HCT116 (cell line): ENCODE measurements around the gene GNAS-AS1. TPM values are rescaled to one million over a fixed set of nuclear protein-coding genes. Genes with fewer than 3 reads are reported as not detected.

Experiments used
- ATAC-seq: fragments of 200-7000 bp; cut with Tn5 transposase; 2 replicates; pipeline ENCODE4 v1.9.1; 2020; ENCODE audit warnings: mild to moderate bottlenecking, moderate library complexity
- BruUV-seq: library from RNA; stranded (reverse); fragments of 400-500 nt; replicated peaks from 2 replicates; lab custom pipeline; 2021; lab: Mats Ljungman, UMichigan
- CTCF ChIA-PET: fragments of 300-600 bp; sonication (Branson Sonifier 250); formaldehyde crosslinking; loops from one replicate; lab custom pipeline; 2021; ENCODE audit warnings: antibody characterized with exemption; lab: Charles Lee
- POLR2A ChIA-PET: fragments of 300-600, 350-600 bp; sonication (Branson Sonifier 250); formaldehyde crosslinking; loops from one replicate; lab custom pipeline; 2021; ENCODE audit warnings: antibody characterized with exemption; lab: Charles Lee
- RAD21 ChIA-PET, 2 experiments: fragments of 300-600 bp; sonication (Branson Sonifier 250); formaldehyde crosslinking; loops; one replicate each; lab custom pipeline; 2023; ENCODE audit warnings: low total read pairs in 2 of 2; ENCODE audit not compliant: uncharacterized antibody in 2 of 2, unreplicated experiment in 2 of 2, low non-redundant PET in 1 of 2; lab: Charles Lee
- DNase-seq: peaks from one replicate; pipeline ENCODE4 v3.0.0-alpha.2; 2010; ENCODE audit warnings: low read depth, low spot score
- H2AFZ ChIP-seq: fragments of 200-600 bp; shearing (Covaris generic), sonication (generic); 2 replicates; pipeline ENCODE4 v1.6.1; 2017; ENCODE audit warnings: low read depth, mixed run types, mixed read lengths, antibody characterized with exemption, low read length; ENCODE audit not compliant: poor library complexity, severe bottlenecking
- H3K27ac ChIP-seq: 2 replicates; pipeline ENCODE4 v1.5.1; 2012; ENCODE audit warnings: low read depth, low read length
- H3K27me3 ChIP-seq: fragments of 200-600 bp; sonication (generic); 2 replicates; pipeline ENCODE4 v1.6.1; 2016; ENCODE audit warnings: mixed run types, low read length, mixed read lengths; ENCODE audit not compliant: insufficient read depth
- H3K36me3 ChIP-seq, 2 experiments: fragments of 200-500 bp in 1 of 2; fragments of 200-600 bp in 1 of 2; sonication (Bioruptor generic) in 1 of 2; sonication (generic) in 1 of 2; 2 replicates each; pipeline versions ENCODE4 v1.5.1 to v1.6.1; 2014 to 2016; ENCODE audit warnings: low read length in 2 of 2, inconsistent platforms in 1 of 2, mixed read lengths in 1 of 2, mixed run types in 1 of 2; ENCODE audit not compliant: insufficient read depth in 2 of 2, control insufficient read depth in 1 of 2
- H3K4me1 ChIP-seq, 2 experiments: fragments of 200-600 bp in 1 of 2; sonication (generic) in 1 of 2; 2 replicates each; pipeline versions ENCODE4 v1.5.1 to v1.6.1; 2012 to 2017; ENCODE audit warnings: low read length in 2 of 2, inconsistent platforms in 1 of 2, mild to moderate bottlenecking in 1 of 2, mixed read lengths in 1 of 2, mixed run types in 1 of 2, moderate library complexity in 1 of 2; ENCODE audit not compliant: insufficient read depth in 2 of 2, control insufficient read depth in 1 of 2
- H3K4me2 ChIP-seq: fragments of 200-600 bp; sonication (generic); 2 replicates; pipeline ENCODE4 v1.6.1; 2017; ENCODE audit warnings: mixed run types, low read length, mixed read lengths
- H3K4me3 ChIP-seq, 2 experiments: fragments of 200-600 bp in 1 of 2; sonication (generic) in 1 of 2; replicated peaks in 1 of 2; 2 replicates each; pipeline ENCODE4 v1.5.1; 2011 to 2016; ENCODE audit warnings: low read length in 2 of 2, control low read depth in 1 of 2, low read depth in 1 of 2, mild to moderate bottlenecking in 1 of 2, mixed read lengths in 1 of 2, mixed run types in 1 of 2
- H3K79me2 ChIP-seq: fragments of 200-600 bp; sonication (generic); 2 replicates; pipeline ENCODE4 v1.6.1; 2017; ENCODE audit warnings: mild to moderate bottlenecking, mixed run types, low read length, moderate library complexity, mixed read lengths; ENCODE audit not compliant: insufficient read depth
- H3K9ac ChIP-seq: fragments of 200-600 bp; sonication (generic); 2 replicates; pipeline ENCODE4 v1.6.1; 2016; ENCODE audit warnings: low read length, mixed read lengths
- H3K9me2 ChIP-seq: fragments of 200-600 bp; sonication (generic), shearing (Covaris generic); 2 replicates; pipeline ENCODE4 v1.6.1; 2017; ENCODE audit warnings: mixed run types, mild to moderate bottlenecking, moderate library complexity; ENCODE audit not compliant: insufficient read depth
- H3K9me3 ChIP-seq, 2 experiments: fragments of 200-500 bp in 1 of 2; fragments of 200-600 bp in 1 of 2; sonication (Bioruptor generic) in 1 of 2; sonication (generic) in 1 of 2; 2 replicates each; pipeline ENCODE4 v1.6.1; 2014 to 2017; ENCODE audit warnings: low read length in 2 of 2, mixed read lengths in 2 of 2, inconsistent platforms in 1 of 2, low read depth in 1 of 2, mild to moderate bottlenecking in 1 of 2, mixed run types in 1 of 2, moderate library complexity in 1 of 2; ENCODE audit not compliant: control insufficient read depth in 1 of 2, insufficient read depth in 1 of 2
- H4K20me1 ChIP-seq: fragments of 200-600 bp; sonication (generic), shearing (Covaris generic); 2 replicates; pipeline ENCODE4 v1.6.1; 2017; ENCODE audit warnings: mixed run types, mild to moderate bottlenecking, moderate library complexity; ENCODE audit not compliant: insufficient read depth
- CEBPB ChIP-seq: IDR thresholded peaks from 2 replicates; pipeline ENCODE4 v1.6.1; 2012; ENCODE audit warnings: low read depth
- EGR1 ChIP-seq: IDR thresholded peaks from 2 replicates; pipeline ENCODE4 v1.6.1; 2012; ENCODE audit warnings: low read depth
- ELF1 ChIP-seq: IDR thresholded peaks from 2 replicates; pipeline ENCODE4 v1.6.1; 2012; ENCODE audit warnings: low read depth, borderline replicate concordance
- EZH2 ChIP-seq: fragments of 200-600 bp; sonication (generic); IDR thresholded peaks from 2 replicates; pipeline ENCODE4 v1.6.1; 2017; ENCODE audit warnings: antibody characterized with exemption, mixed run types
- EZH2phosphoT487 ChIP-seq: fragments of 200-600 bp; IDR thresholded peaks from 2 replicates; pipeline ENCODE4 v1.6.1; 2018; ENCODE audit warnings: antibody characterized with exemption, borderline replicate concordance
- FOSL1 ChIP-seq: IDR thresholded peaks from 2 replicates; pipeline ENCODE4 v1.6.1; 2012; ENCODE audit warnings: low read depth
- JUND ChIP-seq: IDR thresholded peaks from 2 replicates; pipeline ENCODE4 v1.6.1; 2012
- POLR2A ChIP-seq: IDR thresholded peaks from 2 replicates; pipeline ENCODE4 v1.7.0; 2011; ENCODE audit warnings: borderline replicate concordance; ENCODE audit not compliant: insufficient read depth, insufficient read length; ENCODE audit errors: extremely low read depth
- POLR2AphosphoS5 ChIP-seq: IDR thresholded peaks from 2 replicates; pipeline ENCODE4 v1.6.1; 2011; ENCODE audit warnings: mild to moderate bottlenecking, low read depth, low read length, moderate library complexity
- SIN3A ChIP-seq: IDR thresholded peaks from 2 replicates; pipeline ENCODE4 v1.6.1; 2012; ENCODE audit warnings: low read depth
- SRF ChIP-seq: IDR thresholded peaks from 2 replicates; pipeline ENCODE4 v1.6.1; 2012; ENCODE audit warnings: low read depth
- TCF7L2 ChIP-seq: IDR thresholded peaks from 2 replicates; pipeline ENCODE4 v1.7.0; 2011; ENCODE audit warnings: borderline replicate concordance, inconsistent platforms; ENCODE audit not compliant: insufficient read depth, insufficient read length; ENCODE audit errors: extremely low read depth
- YY1 ChIP-seq: IDR thresholded peaks from 2 replicates; pipeline ENCODE4 v1.6.1; 2011; ENCODE audit warnings: low read length, low read depth, moderate library complexity, mild to moderate bottlenecking; ENCODE audit not compliant: insufficient replicate concordance; ENCODE audit errors: extremely low read depth
- ZFX ChIP-seq: fragments of 450-650 bp; IDR thresholded peaks from 2 replicates; pipeline ENCODE4 v1.6.1; 2017
- ZNF274 ChIP-seq: fragments of 200-500 bp; sonication (Bioruptor generic); IDR thresholded peaks from 2 replicates; pipeline ENCODE4 v1.6.1; 2014; ENCODE audit warnings: mild to moderate bottlenecking, low read depth, low read length, inconsistent platforms
- intact Hi-C: fragments of 100-400 bp; cut with micrococcal nuclease; formaldehyde crosslinking; loops from 2 replicates; pipeline ENCODE4 v1.10.0; 2022
- total RNA-seq: library from RNA; stranded (reverse); gene quantifications from one replicate; pipeline ENCODE4 v1.2.1, GENCODE V29; 2021; ENCODE audit not compliant: unreplicated experiment
- TF ChIP-seq, protein P1 (sequence below): IDR thresholded peaks from 2 replicates; pipeline ENCODE4 v1.6.1; 2012; ENCODE audit warnings: low read depth
- TF ChIP-seq, protein P2 (sequence below): IDR thresholded peaks from 2 replicates; pipeline ENCODE4 v1.6.1; 2012
- TF ChIP-seq, protein P3 (sequence below), 3 experiments: fragments of 200-600 bp in 1 of 3; sonication (generic) in 1 of 3; IDR thresholded peaks in 2 of 3; conservative IDR thresholded peaks in 1 of 3; 2 replicates each; pipeline ENCODE4 v1.5.1; 2012 to 2017; ENCODE audit warnings: low read depth in 2 of 3, low read length in 2 of 3, antibody characterized with exemption in 1 of 3, borderline replicate concordance in 1 of 3, control low read depth in 1 of 3, mild to moderate bottlenecking in 1 of 3, mixed read lengths in 1 of 3, mixed run types in 1 of 3, moderate library complexity in 1 of 3; ENCODE audit not compliant: insufficient read depth in 1 of 3
- TF ChIP-seq, protein P4 (sequence below): IDR thresholded peaks from 2 replicates; pipeline ENCODE4 v1.6.1; 2012

The GNAS-AS1 gene
- total RNA-seq, 1 experiment from 2014 or later: not detected

DNA sequence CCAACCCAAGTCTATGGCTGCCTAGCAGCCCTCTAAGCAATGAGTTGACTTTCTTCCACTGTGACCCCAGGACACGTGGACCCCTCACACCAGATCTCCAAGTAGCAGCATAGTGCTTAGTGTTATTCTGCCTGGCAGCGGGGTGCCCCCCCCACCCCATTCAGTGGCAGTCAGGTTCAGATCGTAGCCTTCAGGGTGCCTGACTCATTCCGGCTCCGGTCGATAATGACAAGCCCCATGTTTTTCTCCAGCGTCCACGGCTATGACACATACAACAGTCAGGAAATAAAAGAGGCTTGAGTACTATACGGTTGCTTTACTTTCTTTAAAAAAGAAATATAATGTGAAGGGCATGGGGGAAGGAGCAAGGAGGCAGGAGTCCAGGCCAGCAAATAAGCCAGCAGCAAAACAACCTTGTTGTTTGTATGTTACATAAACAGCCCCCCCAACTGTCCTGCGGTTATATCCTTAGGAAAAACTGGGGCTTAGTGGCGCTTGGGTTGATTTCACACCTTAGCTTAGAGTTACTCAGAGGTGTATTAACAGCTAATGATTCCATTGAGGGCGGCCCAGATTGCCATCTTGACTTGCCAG lies 24.9 kb upstream of the GNAS-AS1 start (continued):
- TF ChIP-seq, protein P1, sequence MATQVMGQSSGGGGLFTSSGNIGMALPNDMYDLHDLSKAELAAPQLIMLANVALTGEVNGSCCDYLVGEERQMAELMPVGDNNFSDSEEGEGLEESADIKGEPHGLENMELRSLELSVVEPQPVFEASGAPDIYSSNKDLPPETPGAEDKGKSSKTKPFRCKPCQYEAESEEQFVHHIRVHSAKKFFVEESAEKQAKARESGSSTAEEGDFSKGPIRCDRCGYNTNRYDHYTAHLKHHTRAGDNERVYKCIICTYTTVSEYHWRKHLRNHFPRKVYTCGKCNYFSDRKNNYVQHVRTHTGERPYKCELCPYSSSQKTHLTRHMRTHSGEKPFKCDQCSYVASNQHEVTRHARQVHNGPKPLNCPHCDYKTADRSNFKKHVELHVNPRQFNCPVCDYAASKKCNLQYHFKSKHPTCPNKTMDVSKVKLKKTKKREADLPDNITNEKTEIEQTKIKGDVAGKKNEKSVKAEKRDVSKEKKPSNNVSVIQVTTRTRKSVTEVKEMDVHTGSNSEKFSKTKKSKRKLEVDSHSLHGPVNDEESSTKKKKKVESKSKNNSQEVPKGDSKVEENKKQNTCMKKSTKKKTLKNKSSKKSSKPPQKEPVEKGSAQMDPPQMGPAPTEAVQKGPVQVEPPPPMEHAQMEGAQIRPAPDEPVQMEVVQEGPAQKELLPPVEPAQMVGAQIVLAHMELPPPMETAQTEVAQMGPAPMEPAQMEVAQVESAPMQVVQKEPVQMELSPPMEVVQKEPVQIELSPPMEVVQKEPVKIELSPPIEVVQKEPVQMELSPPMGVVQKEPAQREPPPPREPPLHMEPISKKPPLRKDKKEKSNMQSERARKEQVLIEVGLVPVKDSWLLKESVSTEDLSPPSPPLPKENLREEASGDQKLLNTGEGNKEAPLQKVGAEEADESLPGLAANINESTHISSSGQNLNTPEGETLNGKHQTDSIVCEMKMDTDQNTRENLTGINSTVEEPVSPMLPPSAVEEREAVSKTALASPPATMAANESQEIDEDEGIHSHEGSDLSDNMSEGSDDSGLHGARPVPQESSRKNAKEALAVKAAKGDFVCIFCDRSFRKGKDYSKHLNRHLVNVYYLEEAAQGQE: no peak
- no peak for TF ChIP-seq ZNF274
- TF ChIP-seq CEBPB: no peak
- TF ChIP-seq ELF1: no peak
- no peak for TF ChIP-seq TCF7L2
- no peak for TF ChIP-seq JUND

DNA sequence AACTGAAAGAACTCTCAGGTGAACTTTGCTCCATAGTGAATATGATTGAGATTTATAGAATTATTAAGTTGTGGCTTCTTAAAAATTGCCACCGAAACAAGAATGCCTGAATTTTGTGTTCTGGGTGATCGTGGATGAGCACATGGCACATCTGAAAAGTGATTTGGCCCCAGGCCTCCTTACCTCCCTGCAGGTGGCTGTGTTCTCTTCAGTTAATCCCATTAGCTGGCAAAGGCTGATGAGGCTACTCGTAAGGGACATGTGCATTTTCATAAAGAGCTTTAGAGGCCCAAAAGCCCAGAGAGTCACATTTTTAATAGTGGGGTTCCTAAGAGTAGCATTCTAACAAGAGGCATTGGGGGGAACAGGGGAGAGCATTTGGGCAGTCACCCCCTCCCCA lies 24.4 kb upstream of the GNAS-AS1 start:
- Histone ChIP-seq H3K9me3 (no peaks in the 10 kb centered on the region), H3K9ac (no peak overlapping the region), H3K79me2 (no peaks in the 10 kb centered on the region), H3K4me2 (no peak overlapping the region), H3K36me3 (no peaks in the 10 kb centered on the region), H2AFZ (no peak overlapping the region), H3K27ac (no peak overlapping the region), H3K27me3 (no peaks in the 10 kb centered on the region), H3K4me1 (no peaks in the 10 kb centered on the region), H3K9me2 (no peaks in the 10 kb centered on the region)
- DNase-seq: no peak
- CTCF ChIA-PET: no interaction called here
- intact Hi-C loops: no loop called here
- no TSS peak for BruUV-seq
- RAD21 ChIA-PET: no interaction called here
- no peak for ATAC-seq
- POLR2A ChIA-PET: no interaction called here
- no peak for TF ChIP-seq POLR2A
- no peak for TF ChIP-seq EZH2phosphoT487
- no peak for TF ChIP-seq ELF1
- no peak for TF ChIP-seq SRF
- no peak for TF ChIP-seq CEBPB
- no peak for TF ChIP-seq SIN3A
- TF ChIP-seq FOSL1: no peak
- no peak for TF ChIP-seq JUND
- TF ChIP-seq EGR1: no peak
- TF ChIP-seq, protein P2, sequence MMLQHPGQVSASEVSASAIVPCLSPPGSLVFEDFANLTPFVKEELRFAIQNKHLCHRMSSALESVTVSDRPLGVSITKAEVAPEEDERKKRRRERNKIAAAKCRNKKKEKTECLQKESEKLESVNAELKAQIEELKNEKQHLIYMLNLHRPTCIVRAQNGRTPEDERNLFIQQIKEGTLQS: no peak
- no peak for TF ChIP-seq ZFX
- TF ChIP-seq, protein P3, sequence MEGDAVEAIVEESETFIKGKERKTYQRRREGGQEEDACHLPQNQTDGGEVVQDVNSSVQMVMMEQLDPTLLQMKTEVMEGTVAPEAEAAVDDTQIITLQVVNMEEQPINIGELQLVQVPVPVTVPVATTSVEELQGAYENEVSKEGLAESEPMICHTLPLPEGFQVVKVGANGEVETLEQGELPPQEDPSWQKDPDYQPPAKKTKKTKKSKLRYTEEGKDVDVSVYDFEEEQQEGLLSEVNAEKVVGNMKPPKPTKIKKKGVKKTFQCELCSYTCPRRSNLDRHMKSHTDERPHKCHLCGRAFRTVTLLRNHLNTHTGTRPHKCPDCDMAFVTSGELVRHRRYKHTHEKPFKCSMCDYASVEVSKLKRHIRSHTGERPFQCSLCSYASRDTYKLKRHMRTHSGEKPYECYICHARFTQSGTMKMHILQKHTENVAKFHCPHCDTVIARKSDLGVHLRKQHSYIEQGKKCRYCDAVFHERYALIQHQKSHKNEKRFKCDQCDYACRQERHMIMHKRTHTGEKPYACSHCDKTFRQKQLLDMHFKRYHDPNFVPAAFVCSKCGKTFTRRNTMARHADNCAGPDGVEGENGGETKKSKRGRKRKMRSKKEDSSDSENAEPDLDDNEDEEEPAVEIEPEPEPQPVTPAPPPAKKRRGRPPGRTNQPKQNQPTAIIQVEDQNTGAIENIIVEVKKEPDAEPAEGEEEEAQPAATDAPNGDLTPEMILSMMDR (IDR thresholded peaks at IDR 0.05 in 2 of 3, conservative IDR thresholded peaks at IDR 0.05 in 1 of 3; ENCODE audit: borderline replicate concordance in 1 of 3, insufficient read depth in 1 of 3, low read depth in 2 of 3, low read length in 2 of 3): no peak
- TF ChIP-seq ZNF274: no peak
- no peak for TF ChIP-seq EZH2
- no peak for TF ChIP-seq YY1
- TF ChIP-seq, protein P4, sequence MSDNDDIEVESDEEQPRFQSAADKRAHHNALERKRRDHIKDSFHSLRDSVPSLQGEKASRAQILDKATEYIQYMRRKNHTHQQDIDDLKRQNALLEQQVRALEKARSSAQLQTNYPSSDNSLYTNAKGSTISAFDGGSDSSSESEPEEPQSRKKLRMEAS: no peak
- no peak for TF ChIP-seq POLR2AphosphoS5
- TF ChIP-seq, all 23 proteins: peak for 0
- Histone ChIP-seq H3K4me3 (no peak overlapping the region), H4K20me1 (no peaks in the 10 kb centered on the region)
